UCSD-AML1 (cell line): Measurements from ENCODE around the gene ARHGAP19.
"Not testable (repeated sequence)": the region's sequence is repeated elsewhere in the genome, so short reads cannot be mapped to it uniquely, and the experiment has no call there.

ENCODE experiments used
- DNase-seq: peaks from one replicate; lab custom pipeline; 2025; ENCODE audit not compliant: unreplicated experiment; lab: John Stamatoyannopoulos, UW

ARHGAP19 gene

DNA sequence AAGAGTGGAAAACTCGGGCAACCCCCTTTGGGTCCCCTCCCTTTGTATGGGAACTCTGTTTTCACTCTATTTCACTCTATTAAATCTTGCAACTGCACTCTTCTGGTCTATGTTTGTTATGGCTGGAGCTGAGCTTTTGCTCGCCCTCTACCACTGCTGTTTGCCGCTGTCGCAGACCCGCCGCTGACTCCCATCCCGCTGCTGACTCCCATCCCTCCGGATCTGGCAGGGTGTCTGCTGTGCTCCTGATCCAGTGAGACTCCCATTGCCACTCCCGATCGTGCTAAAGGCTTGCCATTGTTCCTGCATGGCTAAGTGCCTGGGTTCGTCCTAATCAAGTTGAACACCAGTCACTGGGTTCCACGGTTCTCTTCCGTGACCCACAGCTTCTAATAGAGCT lies 2.4 kb downstream of the ARHGAP19 start:
- DNase-seq: not testable (repeated sequence)

DNA sequence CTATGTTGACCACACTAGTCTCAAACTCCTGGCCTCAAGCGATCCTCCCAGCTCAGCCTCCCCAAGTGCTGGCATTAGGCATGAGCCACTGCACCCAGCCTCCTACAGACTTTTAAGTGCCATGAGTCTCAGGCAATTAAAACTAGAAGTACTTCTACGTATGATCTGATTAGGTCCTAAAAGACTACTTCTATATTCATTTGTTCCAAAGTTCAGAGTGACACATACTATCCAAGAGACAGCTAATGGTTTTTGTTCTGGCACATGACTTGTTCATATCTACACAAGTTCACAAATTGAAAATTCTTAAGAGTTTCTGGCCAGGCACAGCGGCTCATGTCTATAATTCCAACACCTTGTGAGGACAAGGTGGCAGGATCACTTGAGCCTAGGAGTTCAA lies 11.7 kb downstream of the ARHGAP19 start:
- DNase-seq: no peak

DNA sequence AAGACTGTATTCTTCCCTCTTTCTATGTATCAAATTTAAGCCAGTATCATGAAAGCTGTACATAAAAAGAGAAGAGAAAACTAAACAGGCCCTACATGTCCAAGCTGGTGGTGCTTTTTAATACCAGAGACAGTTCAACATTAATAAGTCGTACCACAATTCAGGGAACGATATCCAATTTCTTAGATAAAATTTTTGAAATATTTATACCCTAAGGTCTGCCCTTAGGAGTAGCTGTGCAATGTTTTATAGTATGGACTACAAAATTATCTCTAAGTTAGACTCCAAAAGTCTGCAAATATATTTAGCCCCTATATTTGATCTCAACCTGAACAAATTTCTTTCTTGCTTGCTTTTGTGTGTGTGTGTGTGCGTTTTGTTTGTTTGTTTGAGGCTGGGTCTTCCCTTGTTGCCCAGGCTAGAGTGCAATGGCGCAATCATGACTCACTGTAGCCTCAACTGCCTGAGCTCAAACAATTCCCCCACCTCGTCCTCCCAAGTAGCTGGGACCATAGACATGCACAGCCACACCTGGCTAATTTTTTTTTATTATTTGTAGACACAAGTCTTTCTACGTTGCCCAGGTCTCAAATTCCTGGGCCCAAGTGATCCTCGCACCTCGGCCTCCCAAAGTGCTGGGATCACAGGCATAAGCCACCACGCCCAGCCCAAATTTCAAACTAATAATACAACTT lies 13.2 kb downstream of the ARHGAP19 start:
- no peak for DNase-seq

DNA sequence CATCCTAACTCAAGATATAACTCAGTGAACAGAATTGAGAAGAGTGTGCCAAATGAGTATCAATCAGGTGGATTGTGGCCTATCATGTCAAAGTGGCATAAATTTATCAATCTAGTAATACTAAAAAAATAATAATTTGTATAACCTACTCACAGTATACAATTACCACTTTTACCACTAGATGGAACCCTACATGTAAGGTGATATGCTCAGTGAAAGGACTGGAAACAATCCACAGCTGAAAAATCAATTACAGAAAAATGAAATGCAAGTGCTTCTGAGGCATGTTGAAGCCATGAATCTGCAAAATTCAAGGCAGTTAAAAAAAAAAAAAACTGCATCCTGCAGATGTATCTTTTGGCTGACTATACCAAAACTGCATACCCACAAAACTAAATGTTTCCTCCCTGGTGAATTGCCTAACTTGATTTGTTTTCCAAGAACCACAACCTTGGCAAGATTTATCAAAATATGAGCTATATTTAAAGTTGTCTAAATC lies 13.9 kb downstream of the ARHGAP19 start:
- DNase-seq: no peak

DNA sequence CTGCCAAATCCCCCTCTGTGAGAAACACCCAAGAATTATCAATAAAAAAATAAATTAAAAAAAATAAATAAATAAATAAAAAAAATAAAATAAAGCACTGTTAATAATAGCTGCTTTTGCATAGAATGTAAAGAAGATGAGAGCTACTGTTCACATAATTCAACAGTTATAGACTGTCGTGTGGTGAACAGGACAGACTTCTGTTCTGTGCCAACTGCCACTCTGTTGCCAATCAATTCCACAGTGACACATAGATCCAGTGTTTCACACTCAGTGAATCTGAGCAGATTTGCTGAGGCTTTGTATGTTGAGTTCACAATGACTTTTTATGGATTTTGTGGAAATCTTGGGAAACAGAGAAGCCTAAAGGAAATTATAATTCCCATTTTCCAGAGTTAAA lies 14.9 kb downstream of the ARHGAP19 start:
- DNase-seq: no peak

DNA sequence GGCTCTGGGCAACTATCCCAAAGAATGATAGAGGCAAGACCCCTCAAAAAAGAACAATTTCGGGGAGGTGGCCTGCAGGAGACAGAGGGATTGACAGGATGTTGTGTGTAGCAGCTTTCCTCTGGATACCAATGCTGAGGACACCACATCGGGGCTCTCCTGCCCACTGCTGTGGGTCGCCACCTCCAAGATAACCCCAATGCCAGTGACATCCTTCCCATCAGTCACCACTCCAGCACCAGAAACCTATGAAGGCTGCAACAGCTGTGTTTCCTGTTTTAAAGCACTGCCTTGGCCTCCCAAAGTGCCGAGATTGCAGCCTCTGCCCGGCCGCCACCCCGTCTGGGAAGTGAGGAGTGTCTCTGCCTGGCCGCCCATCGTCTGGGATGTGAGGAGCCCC lies 17.6 kb downstream of the ARHGAP19 start:
- peak; percentile 20 for DNase-seq

DNA sequence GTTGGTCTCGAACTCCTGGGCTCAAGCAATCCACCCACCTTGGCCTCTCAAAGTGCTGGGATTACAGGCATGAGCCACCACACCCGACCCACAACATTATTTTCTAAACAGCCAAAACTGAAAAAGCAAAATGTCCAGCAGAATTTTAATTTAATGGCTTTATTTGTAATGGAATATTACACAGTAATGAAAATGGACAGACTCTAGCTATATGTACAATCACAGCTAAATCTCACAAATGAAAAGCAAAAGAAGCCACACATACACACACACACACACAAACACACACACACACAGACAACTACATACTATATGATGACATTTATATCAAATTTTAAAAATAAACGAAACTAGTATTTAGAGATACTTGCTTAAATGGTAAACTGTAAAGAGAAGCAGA lies 18.7 kb downstream of the ARHGAP19 start:
- DNase-seq: no peak

DNA sequence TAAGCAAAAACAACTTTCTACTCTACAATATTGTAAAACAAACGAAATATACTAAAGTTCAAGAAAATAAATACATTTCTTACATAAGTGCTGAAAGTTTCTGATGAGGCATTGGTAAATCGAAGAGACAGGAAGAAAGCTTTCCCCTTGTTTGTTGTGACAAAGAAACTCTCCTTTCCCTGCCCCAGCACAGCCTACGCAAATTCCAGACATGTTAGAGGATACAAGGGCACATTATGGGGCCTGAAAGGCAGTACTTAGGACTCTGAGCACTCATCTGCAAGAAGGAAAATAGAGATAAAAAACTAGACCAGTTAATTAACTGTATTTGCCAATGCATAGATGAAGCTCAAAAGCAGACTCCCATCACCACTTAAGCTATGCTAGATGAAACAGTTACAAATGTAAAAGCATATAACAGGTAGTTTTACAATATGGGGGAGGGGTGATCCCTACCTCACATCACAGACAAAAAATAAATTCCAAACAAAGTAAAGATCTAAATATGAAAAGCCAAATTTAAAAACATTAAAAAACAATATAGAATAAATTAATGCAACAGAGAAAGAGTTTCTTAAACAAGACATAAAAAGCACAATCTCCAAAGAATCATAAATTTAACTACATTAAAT lies 21.8 kb downstream of the ARHGAP19 start:
- DNase-seq: no peak

DNA sequence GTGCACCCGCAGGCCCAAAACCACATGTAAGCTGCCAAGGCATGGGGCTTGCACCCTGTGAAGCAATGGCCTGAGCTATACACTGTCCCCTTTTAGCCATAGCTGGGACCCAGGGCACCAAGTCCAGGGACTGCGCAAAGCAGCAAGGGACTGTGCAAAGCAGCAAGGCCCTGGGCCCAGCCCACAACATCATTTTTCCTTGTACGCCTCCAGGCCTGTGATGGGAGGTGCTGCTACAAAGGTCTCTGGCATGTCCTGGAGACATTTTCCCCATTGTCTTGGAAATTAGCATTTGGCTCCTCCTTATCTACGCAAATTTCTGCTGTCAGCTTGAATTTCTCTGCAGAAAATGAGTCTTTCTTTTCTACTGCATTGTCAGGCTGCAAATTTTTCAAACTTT lies 24.8 kb downstream of the ARHGAP19 start:
- DNase-seq: no peak

DNA sequence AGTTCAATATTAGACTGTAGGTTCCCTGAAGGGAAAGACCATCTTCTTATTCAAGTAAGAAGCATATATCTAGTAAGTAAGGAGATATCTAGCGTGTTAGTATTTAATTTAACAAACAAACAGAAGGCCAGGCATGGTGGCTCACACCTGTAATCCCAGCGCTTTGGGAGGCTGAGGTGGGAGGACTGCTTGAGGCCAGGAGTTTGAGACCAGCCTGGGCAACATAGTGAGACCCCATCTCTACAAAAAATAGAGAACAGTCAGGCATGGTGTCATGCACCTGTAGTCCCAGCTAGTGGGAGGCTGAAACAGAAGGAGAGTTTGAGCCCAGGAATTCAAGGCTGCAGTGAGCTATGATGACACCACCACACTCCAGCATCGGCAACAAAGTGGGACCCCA lies 27.3 kb downstream of the ARHGAP19 start:
- not testable (repeated sequence) for DNase-seq

DNA sequence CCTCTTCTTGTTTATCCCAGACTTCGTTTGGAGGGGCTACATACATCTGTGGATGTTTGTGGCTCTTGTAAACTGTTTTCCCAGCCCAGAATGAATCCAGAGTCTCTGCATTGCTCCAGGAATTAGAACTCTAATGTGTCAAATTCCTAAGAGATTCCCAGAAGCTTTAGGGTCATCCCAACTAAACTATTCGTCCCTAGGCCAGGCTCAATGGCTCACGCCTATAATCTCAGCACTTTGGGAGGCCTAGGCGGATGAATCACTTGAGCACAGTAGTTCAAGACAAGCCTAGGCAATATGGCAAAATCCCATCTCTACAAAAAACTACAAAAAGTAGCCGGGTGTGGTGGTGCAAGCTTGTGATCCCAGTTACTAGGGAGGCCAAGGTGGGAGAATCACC lies 28.5 kb downstream of the ARHGAP19 start:
- DNase-seq: no peak

DNA sequence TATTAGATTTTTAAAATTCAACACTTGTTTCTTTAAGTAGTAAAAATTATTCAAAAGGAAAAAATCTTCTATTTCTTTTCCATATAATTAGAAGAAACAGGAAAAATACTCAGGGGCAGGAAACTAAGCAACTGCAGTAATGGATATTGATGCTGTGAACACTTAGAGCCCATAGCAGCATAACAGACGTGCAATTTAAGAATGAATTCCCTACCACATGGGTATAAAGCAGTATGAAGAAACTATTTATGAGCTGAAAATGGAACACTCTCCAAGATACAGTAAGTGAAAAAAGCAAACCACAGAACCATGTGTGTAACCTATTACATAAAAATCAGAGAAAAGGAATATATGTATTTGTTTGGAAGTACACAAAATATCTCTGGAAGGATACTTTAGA lies 30.8 kb downstream of the ARHGAP19 start:
- no peak for DNase-seq

DNA sequence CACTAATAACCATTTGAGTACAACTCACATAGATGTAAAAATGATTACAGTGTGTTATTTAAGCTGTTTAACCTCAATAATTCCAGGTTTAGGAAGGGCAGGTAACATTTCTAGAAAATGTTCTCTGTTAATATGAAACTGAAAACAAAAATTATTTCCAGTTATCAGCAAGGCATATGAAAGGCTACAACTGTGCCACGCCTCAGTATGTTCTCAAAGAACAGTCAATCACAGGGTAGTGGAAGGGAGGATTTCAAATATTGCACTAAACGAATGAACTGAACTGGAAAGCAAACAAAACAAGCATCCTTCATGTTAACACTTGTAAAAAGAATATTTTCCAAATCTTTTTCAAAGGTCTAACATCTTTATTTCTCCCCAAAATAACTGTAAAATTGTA lies 31.3 kb downstream of the ARHGAP19 start:
- DNase-seq: no peak

DNA sequence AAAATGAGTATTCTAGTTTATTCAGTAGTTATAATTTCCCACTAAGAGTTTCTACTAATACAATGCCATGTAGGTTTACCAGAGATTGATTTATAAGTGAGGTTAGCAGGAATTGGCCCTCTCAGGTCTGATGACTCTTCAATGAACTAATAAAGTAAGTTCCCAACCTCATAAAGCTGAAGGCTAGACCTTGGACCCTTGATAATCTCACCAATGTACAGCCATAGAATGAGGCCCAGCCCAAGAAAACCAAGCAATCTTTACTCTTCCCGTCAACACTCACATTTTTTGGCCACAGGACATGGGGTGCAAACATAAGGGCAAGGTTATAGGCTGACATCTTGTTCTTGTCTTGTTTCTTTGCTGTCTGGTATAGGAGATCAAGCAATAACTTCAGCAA lies 33.3 kb downstream of the ARHGAP19 start:
- no peak for DNase-seq

DNA sequence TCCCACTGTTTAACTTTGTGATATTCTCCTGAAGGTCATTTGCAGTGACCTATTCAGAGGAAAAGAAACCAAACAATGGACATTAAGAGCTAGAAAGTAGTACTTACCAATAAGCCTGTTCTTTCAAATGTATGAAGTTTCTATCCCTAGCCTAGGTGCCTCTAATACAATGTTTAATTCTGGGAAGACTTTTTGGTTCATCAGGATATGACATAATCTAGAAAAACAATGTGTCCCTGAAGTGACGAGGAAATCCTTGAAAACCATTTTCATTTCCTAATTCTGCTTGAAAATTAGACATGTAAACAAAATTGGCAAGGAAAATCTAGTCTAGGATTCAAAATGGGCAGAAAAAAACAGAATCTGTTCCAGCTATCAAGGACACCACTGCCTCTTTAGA lies 36.1 kb downstream of the ARHGAP19 start:
- no peak for DNase-seq

DNA sequence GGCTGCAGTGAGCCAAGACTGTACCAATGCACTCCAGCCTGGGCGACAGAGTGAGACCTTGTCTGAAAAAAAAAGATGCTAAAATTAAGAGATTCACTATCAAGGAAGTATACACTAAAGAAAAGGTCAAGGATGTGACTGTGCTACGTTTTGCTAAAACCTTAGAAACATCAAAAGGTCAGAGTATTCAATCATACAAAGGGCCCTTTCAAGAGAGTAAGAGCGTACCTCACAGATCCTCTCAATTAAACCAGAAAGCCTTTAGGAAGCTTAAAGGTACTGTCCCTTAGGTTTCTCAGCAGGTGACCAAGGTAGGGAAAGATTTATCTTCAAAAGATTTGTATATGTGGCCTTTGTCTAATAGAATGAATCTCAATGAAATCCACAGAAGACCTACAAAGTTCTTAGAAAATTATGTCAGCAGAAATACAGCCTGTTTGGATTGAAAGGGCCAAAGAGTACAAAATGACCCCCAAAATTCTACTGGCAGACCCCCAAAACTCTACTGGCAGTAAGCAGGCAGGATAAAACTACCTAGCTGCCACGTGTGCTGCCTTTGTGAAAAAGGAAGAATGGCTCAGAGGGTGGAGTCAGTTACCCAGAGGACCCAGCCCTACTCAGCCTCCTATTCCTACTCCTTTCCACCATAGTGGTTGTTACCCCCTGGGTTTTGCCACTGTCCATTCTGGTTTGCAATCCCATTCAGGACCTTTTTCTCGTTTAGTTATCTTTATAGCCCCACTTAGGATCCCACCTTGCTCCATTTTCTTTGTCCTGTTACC lies 36.7 kb downstream of the ARHGAP19 start:
- DNase-seq: no peak

DNA sequence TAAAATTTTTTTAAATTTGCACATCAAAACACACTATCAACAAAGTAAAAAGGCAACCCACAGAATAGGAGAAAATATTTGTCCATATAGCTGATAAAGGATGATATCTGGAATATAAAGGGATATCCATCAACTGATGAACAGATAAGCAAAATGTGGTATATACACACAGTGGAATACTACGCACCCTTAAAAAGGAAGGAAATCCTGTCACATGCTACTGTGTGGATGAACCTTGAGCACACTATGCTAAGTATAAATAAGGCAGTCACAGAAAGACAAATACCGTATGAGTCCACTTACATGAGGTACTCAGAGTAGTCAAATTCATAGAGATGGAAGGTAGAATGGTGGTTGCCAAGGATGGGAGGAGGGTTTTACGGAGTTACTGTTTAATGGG lies 37.7 kb downstream of the ARHGAP19 start:
- DNase-seq: no peak

DNA sequence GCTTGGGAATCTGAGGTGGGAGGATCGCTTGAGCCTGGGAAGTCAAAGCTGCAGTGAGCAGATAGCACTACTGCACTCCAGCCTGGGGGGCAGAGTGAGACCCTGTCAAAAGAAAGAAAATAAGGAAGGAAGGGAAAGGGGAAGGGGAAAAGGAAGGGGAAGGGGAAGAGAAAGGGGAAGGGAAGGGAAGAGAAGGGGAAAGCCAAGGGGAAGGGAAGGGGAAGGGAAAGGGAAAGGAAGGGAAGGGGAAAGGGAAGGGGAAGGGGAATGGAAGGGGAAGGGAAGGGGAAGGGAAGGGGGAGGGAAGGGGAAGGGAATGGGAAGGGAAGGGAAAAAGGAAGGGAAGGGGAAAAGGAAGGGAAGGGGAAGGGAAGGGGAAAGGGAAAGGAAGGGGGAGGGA lies 41.5 kb downstream of the ARHGAP19 start:
- DNase-seq: no peak

DNA sequence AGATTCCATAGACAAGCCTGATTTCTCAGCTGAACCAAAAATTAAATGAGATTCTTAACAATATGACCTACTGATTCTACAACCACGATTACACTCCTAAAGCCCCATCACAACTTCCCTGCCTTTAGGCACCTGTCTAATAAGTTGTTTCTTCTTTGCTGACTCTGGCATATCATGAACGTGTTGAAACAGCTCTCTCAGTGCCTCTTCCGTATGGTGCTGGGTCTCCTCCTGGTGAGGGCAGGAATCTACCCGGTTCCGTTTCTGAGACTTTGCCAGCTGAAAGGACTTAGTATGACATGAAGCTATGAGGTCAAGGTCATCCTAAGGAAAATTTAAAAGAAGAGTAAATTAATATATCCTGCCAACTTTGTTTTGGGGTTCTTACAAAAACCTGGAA lies 48.6 kb downstream of the ARHGAP19 start:
- DNase-seq: no peak

DNA sequence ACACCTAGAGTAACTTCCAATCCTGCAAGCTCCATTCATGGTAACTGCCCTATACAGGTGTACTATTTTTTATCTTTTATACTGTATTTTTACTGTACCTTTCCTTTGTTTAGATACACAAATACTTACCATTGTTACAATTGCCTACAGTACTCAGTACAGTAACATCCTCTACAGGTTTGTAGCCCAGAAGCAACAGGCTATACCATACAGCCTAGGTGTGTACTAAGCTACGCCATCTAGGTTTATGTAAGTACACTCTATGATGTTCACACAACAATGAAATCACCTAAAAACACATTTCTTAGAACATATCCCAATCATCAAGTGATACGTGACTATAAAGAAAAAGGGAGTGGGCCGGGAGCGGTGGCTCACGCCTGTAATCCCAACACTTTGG lies 53.6 kb downstream of the ARHGAP19 start:
- DNase-seq: no peak

DNA sequence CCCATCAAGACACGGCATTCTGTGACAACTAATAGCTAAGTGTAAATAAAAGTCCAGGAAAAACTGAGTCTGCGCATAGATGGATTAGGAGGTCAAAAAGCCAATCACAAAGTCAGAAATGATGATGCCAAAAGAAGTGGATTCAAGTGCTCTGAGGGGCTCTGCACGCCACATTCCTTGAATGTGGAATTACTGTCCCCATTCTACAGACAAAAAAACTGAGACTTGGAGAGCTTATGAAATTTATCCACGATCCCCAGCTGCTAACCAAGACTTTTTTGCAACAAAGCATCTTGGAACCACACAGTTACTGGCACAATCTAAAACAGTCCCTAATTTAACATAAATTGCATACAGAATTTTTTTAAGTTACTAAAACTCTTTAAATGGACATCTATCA lies 57.1 kb downstream of the ARHGAP19 start:
- no peak for DNase-seq

DNA sequence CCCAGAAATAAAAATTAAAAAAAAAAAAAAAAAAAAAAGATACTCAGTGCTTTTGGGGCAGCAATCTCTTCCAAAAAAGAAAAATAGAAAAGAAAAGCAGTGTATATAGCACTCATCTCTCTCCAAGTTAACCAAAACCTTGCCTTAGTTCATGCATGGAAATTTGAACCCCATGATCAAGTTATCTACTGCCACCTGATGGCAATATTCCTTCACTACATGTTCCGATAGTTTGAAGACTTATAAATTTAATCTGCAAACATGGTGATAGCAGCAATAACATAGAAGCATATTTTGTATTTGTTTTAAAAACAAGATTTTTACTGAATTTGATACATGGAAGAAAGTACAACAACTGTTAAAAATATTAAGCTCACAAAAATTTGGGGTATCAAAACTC lies 58.0 kb downstream of the ARHGAP19 start:
- no peak for DNase-seq
